Measurements from ENCODE around the gene SPTBN5. TPM values are rescaled to one million over a fixed set of nuclear protein-coding genes. Genes with fewer than 3 reads are reported as not detected.

The SPTBN5 gene
- total and polyA plus RNA-seq, 10 of the 15 experiments (the other 5 are each of a cell fraction or from before 2014, with no cell fraction given): under 0.01 to 0.18 (median 0.04) TPM; not detected in 4

- TF ChIP-seq E2F8 (IDR thresholded peaks at IDR 0.05; ENCODE audit: low read depth, partially characterized antibody) (no peak), RELB (IDR thresholded peaks at IDR 0.05; ENCODE audit: low read depth) (peak; percentile 46; the same call in 1 of the 2 replicates), ZNF274 (IDR thresholded peaks at IDR 0.05; ENCODE audit: insufficient read depth, insufficient read length) (no peak), HCFC1 (IDR thresholded peaks at IDR 0.05; ENCODE audit: low read length) (no peak), ZNF217 (IDR thresholded peaks at IDR 0.05) (no peak), TARDBP (IDR thresholded peaks at IDR 0.05; ENCODE audit: borderline replicate concordance) (no peak), CREB1 (IDR thresholded peaks at IDR 0.05; ENCODE audit: low read depth) (no peak), NFXL1 (IDR thresholded peaks at IDR 0.05; ENCODE audit: borderline replicate concordance) (no peak), PKNOX1 (IDR thresholded peaks at IDR 0.05) (peak; percentile 91), USF2 (IDR thresholded peaks at IDR 0.05; ENCODE audit: borderline replicate concordance, low read depth, low read length) (no peak), TCF3 (IDR thresholded peaks at IDR 0.05; ENCODE audit: borderline replicate concordance, insufficient read depth, low read depth, low read length) (peak; percentile 23; the same call in 1 of the 2 replicates), IKZF1 (conservative IDR thresholded peaks at IDR 0.05) (peak; percentile 75; the same call in 1 of the 2 replicates), E4F1 (IDR thresholded peaks at IDR 0.05; ENCODE audit: borderline replicate concordance, partially characterized antibody) (no peak), POLR2AphosphoS2 (IDR thresholded peaks at IDR 0.05; ENCODE audit: low read depth, low read length) (no peak), POLR2AphosphoS5 (IDR thresholded peaks at IDR 0.05; ENCODE audit: low read length) (peak; percentile 21; the same call in 1 of the 2 replicates), HSF1 (IDR thresholded peaks at IDR 0.05; ENCODE audit: low read depth, low read length) (no peak), USF1 (IDR thresholded peaks at IDR 0.05; ENCODE audit: borderline replicate concordance, extremely low read length, insufficient read depth, low read depth, low read length) (no peak), SRF (IDR thresholded peaks at IDR 0.05; ENCODE audit: low read depth in 2 of 2, low read length in 2 of 2) (no peak)
These were observed 41.7 kb upstream of the SPTBN5 start (continued) for GRCh38 chr15:41935566-41936020.

Data from GM12878 (cell line).